Measurements from ENCODE around the gene SLC39A11.

- TF ChIP-seq CTCF (conservative IDR thresholded peaks at IDR 0.05; ENCODE audit: low read depth, low read length), result no peak
- no peak for TF ChIP-seq EZH2 (IDR thresholded peaks at IDR 0.05; ENCODE audit: borderline replicate concordance, low read depth, low read length, poor library complexity, severe bottlenecking)
These were observed 457.9 kb downstream of the SLC39A11 start for GRCh38 chr17:72634621-72635020.
